Sciatic nerve (tissue), 2 donors: ENCODE data around the gene LYPLAL1. TPM values are rescaled to one million over a fixed set of nuclear protein-coding genes. Genes with fewer than 3 reads are reported as not detected.

ENCODE experiments used
- ATAC-seq: fragments of 200-7000 bp; cut with Tn5 transposase; one replicate; pipeline ENCODE4 v1.9.1; 2020; ENCODE audit warnings: mild to moderate bottlenecking, moderate library complexity
- DNase-seq: peaks from one replicate; pipeline ENCODE4 v3.0.0-alpha.2; 2020; ENCODE audit warnings: low spot score
- intact Hi-C: fragments of 100-400 bp; cut with DNase I; formaldehyde crosslinking; loops from one replicate; pipeline ENCODE4 v1.14.2; 2022
- total RNA-seq: library from RNA; stranded (reverse); fragmentation: NEBNext Ultra II Directional; extraction: Animal tissue kit (Norgen Biotek cat#: 25700); gene quantifications from one replicate; pipeline ENCODE4 v1.2.1, GENCODE V29; 2021
- donor health status: DM: no; HTN: no; CAD: no.
- donor health status: DM: no; HTN: no; CAD: no.

Gene LYPLAL1
- 45.1 TPM for total RNA-seq

DNA sequence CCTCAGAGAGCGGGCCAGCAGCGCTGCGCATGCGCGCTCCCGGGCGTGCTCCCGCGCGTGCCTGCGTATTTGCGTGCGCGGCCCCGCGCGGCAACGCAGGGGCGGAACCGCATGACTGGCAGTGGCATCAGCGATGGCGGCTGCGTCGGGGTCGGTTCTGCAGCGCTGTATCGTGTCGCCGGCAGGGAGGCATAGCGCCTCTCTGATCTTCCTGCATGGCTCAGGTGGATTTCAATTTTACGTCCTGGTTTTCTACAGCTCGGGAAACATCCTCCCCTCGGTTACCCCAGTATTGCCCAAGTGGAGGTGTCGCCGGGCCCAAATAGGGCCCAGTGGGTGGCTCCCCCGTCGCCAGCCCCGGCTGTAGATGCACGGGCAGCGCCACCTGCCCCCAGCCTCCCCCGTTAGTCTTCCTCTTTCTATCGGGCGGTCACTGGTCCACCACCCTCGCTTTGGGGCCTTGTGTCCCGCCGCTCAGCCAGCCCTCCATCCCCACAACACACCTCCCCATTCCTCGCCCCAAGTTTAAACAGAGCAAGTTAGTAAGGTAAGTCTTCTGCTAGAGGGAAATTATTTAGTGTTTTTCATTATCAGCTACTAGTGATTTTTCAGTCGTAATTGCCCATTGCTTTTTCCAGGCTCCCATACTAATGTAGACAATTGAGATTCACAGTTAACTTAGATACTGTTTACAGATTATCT is at the start of gene LYPLAL1:
LYPLAL1 (plus strand) TSS at position 121 of the 702 bp plus-strand sequence; CDS start at position 134, 13 bp downstream.
- intact Hi-C loops = loop anchor here (10.0 kb wide), 1 partner anchor 901 kb away; no protein-coding TSS in a partner anchor
- DNase-seq (peak; percentile 94), ATAC-seq (peak; percentile 98)

DNA sequence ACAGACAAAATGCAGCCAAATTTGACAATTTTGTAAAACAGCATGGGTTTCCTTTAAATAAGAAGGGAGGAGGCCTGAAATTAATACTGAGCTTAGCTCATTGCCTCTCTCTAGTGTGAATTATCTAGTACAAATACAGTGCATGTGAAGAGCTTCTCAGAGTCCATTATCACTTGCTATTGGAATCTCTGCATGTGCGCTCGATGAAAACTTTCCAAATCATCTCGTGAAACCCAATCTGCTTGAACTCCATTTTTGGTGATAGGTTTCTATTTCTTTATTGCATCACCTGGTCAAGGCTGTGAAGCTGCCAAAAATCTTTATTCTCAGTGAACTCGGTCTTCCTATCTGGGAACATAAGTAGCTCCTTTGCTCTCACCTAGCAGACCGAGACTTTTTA is 49.5 kb upstream of the LYPLAL1 start:
- ATAC-seq = no peak
- DNase-seq = no peak
- intact Hi-C loops = no loop called here

DNA sequence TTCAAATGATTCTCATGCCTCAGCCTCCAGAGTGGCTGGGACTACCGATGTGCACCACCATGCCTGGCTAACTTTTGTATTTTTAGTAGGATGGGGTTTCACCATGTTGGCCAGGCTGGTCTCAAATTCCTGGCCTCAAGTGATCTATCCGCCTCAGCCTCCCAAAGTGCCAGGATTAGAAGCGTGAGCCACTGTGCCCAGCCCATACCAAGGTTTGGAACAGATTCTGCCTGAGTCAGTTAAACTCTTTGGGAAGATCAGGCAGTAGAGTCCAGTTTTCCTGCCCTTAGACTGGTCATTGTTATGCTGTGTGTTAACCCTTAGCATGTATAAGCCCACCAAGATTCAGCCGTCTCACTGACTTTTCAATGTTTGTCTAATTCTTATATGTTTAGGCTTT is 48.3 kb upstream of the LYPLAL1 start:
- DNase-seq = no peak
- intact Hi-C loops = no loop called here
- ATAC-seq = no peak

DNA sequence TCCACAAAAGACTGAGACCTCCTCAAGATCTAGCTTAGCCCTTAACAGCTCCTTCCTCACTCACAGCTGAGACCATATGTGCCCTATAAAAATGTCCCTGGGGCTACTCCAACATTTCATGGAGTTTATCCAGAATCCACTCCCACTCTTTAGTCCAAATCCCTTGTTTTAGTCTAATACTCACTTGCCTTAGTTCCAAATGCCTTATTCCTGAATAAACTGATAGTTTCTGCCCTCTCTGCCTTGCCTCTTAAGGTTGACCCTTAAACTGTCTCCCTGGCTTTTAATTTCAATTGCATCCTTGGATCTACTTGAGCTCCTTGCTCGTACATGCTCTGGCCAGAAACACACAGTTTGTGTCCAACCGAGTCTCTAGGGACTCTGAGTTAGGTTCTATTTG is 47.3 kb upstream of the LYPLAL1 start:
- intact Hi-C loops = no loop called here
- DNase-seq = no peak
- ATAC-seq = no peak

DNA sequence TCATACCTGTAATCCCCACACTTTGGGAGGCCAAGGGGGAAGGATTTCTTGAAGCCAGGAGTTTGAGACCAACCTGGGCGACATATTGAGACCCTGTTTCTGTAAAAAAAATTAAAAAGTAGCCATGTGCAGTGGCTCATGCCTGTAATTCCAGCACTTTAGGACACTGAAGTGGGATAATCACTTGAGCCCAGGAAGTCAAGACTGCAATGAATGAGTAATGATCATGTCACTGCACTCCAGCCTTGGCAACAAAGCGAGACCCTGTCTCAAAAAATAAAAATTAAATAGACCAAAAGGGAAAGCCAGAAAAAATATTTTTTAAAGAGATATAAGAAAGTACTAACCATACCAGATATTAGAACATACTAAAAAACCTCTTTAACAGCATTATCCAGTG is 44.7 kb upstream of the LYPLAL1 start:
- ATAC-seq (no peak), DNase-seq (no peak)
- intact Hi-C loops = no loop called here

DNA sequence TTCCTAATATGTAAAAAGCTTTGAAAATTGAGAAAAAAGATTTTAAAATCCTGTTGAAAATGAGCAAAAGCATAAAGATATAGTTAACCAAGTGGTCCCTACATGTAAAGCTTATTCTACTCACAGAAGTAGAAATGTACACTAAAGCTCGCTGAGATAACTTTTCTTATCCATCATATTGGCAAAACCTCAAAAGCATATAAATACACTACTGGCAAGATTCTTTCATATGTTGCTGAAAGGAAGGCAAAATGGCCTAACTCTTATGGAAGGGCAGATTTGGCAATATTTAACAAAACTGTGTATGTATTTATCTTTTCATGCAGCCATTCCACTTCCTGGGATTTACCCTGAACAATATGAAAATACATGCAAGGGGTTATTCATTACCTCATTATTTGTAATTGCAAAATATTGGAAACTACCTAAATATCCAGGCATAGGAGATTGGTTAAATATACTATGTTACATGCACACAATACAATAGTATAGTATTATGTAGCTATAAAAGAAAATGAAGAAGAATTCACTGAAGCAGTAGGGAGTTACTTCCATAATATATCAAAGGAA is 43.2 kb upstream of the LYPLAL1 start:
- no peak for DNase-seq
- no peak for ATAC-seq
- intact Hi-C loops = no loop called here

DNA sequence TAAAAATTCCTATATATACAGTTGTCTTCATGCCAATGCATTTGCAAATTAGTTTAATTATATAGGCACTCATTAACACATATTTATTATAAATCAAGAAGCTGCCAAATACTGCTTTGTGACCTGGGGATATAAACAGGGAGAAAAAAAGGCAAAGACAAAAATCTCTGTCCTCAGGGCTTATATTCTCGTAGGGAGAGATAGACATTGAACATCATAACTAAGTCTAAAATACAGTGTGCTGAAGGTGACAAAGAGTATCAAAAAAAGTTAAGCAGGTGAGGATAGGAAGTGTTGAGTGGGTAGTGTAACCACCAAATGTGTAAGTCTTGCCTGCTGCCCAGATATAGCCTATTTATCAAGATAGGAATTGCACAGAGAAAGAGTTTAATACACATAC is 40.7 kb upstream of the LYPLAL1 start:
- DNase-seq (no peak), ATAC-seq (no peak)

DNA sequence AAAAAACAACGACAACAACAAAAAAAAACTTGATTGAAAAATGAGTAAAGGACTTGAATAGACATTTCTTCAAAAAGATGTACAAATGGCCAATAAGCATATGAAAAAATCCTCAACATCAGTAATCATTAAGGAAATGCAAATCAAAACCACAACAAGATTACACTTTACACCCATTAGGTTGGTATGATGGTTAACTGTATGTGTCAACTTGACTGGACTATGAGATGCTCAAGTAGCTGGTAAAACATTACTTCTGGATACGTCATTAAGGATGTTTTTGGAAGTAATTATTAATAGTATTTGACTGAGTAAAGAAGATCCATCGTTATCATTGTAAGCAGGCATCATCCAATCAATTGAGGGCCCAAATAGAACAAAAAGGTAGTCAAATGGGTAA is 34.9 kb upstream of the LYPLAL1 start:
- intact Hi-C loops = no loop called here
- DNase-seq = no peak
- no peak for ATAC-seq

More for the DNA sequence above, 40.7 kb upstream of the LYPLAL1 start:
- intact Hi-C loops = no loop called here

DNA sequence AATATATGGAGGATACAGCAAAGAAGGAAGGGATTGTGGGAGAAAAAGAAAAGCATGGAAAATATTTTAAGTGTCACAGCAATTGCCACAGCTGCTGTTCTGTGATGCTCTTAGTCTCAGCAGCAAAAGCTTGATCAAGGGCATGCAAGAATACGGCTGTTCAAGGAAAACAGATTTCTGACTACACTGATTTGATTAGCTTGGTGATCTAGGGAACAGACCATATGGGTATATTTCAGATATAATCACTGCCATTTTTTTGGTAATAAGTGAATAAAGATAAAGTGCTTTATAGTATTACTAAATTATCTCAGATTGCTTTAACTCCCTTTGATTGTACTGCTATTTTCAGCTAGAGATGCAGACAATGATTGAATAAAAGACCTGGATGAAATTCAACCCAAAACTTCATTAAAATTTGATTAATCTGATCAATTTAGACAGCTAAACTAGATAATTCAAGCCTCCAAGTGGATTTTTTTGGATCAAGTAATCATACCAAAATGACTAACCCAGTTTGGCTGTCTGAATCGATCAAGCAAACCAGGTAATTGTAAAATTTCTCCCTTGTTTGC is 33.3 kb upstream of the LYPLAL1 start:
- intact Hi-C loops = no loop called here
- ATAC-seq (no peak), DNase-seq (no peak)

DNA sequence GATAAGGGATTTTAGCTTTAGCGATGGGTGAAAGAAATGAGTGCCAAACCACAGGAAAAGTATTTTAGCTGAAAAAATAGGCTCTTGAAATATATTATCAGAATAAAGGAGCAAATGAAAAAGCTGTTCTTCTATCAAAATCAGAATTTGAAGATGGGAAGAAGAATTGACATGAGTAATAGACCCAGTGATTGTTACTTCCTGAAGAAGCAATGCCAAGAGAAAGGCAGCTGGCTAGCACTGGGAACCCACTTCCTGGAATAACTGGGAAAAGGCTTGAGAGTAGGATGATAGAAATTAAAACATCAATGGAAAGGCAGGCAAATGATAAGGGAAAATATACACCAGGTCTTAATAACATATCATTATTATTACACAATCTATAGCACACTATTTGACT is 29.9 kb upstream of the LYPLAL1 start:
- intact Hi-C loops = no loop called here
- DNase-seq = no peak
- no peak for ATAC-seq

DNA sequence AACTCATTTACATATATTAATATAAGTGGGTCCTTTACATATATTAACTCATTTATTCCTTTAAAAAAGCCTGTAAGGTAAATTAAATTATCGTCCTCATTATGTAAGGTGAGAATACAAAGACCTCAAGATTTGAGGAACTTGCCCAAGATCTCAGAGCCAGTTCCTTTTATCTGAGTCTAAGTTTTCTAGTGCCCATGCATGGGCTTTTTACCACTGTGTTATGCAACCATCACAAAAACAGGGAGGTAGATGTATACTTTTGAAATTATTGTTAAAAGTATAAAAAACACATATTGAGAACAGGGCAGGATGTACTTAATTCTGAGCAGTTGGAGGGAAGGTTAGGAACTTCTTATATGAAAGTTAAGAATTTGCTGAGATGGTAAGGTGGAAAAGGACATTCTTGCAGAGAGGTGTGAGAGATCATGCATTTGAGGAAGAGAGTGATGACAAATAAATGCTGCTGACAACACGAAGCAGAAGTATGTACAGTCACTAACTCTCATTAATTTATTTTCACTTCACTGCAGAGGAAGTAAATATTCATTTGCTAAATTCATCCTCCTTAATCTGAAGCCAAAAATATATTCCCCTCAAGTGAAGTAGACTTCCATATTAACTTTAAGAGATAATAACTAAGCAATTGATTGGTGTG is 28.9 kb upstream of the LYPLAL1 start:
- intact Hi-C loops = no loop called here
- DNase-seq (no peak), ATAC-seq (no peak)

DNA sequence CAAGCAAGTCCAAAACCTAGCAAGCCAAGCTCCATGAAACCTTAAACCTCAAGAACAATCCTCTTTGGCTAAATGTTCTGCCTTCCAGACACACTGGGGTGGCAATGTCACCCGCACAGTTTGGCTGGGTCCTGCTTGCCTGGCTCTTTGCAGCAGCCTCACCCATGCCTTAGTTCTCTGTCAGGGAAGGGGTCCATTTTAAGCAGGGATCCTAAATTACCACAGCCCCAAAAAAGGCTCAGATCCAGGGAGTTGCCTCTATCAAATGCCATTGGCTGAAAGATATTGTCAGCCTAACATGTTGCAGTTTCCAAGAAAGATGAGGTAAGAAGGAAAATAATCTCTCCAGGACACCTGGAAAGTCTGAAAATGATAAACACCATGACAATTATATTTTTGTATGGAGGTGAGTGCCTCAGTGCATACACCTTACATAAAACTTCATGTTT is 26.1 kb upstream of the LYPLAL1 start:
- DNase-seq (no peak), ATAC-seq (no peak)
- intact Hi-C loops = no loop called here

DNA sequence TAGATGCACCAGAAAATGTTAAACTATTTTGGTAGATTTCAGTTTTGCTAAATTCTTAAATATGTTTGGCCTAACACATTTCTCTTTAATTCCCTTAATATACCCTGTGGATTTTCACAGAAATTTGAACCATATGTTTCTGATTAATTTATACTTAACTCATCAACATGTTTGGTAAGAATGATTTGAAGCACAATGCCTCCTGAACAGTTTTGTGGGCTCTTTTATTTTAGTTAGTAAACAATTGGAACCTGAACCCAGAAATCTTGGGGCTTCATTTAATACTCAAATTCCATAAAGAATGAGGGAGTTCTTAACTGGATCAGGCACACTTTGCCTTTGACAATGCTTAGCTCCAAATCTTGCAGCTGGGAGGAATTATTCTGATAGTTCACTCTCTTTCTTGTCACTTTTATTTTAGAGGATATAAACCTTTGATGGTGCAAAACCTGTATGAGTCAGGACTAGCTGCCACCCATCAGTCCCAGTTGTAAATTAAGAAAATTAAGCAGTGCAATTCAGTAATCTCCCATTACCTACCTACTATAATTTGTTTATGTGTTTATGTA is 24.6 kb upstream of the LYPLAL1 start:
- intact Hi-C loops = no loop called here
- no peak for ATAC-seq
- no peak for DNase-seq

DNA sequence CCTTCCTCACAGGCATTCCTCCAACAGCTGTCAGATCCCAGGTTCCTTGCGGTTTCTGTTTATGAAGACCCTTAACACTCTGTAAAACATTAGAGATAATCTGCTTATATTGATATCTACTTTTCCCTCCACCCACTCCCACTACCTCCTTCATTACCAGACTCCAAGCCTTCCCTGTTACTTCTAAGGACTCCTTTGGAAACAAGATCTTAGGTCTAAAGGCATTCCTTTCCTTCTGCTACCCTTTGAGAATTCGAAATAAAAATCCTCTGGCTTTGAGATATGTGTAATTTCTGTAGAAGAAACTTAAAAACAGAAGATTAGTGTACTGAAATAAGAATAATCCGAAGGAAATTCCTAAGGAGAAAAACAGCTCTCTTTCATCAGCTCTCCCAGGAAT is 23.7 kb upstream of the LYPLAL1 start:
- DNase-seq = no peak
- no peak for ATAC-seq
- intact Hi-C loops = no loop called here

DNA sequence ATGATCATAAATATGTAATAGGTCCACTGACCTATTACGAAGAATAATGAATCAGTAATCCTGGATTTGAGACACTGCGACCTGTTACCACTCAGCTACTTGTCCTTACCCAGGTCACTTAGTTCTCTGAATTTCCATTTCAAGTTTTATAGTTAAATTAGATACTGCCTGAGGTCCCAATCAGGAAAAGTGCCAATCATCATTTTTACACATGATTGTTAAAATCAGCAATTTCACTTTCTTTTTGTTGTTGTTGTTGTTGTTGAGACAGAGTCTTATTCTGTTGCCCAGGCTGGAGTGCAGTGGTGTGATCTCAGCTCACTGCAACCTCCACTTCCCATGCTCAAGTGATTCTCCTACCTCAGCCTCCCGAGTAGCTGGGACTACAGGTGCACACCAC is 22.8 kb upstream of the LYPLAL1 start:
- DNase-seq (no peak), ATAC-seq (no peak)
- intact Hi-C loops = no loop called here

DNA sequence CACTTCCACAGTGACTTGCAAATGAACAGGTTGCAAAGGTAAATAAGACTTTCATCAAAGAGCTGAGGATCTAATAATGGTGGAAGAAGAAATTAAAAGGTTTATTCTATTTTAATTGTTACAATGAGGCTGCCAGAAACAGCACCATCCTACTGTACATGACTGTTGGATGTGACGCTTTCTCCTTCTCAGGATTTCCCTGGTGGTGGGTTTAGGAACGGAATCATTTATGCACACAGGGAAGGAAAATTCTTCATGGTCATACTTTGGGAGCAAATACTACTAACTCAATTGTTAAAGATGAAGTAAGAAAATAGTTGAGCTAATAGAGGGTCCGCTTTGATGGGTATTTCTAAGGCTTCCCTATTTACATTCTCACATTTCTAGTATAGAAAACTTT is 22.2 kb upstream of the LYPLAL1 start:
- no peak for ATAC-seq
- intact Hi-C loops = no loop called here
- no peak for DNase-seq

DNA sequence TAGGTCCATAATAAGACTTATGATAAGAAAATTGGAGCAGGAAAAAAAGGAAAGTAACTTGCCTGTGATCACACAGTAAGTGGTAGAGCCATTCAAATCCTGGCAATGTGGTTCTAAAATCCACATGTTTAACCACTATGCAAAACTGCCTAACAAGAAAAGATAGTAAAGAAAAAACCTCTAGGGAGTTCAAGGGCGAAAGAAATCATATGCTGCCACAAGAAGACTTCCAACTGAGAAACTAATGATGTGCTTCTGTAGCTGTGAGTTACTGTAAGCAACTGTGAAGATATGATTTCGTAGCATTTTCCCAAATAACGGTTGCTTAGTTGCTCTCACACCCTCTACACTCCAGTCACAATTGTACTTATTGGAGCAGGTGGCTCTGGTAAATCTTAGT is 20.9 kb upstream of the LYPLAL1 start:
- ATAC-seq (no peak), DNase-seq (no peak)
- intact Hi-C loops = no loop called here

DNA sequence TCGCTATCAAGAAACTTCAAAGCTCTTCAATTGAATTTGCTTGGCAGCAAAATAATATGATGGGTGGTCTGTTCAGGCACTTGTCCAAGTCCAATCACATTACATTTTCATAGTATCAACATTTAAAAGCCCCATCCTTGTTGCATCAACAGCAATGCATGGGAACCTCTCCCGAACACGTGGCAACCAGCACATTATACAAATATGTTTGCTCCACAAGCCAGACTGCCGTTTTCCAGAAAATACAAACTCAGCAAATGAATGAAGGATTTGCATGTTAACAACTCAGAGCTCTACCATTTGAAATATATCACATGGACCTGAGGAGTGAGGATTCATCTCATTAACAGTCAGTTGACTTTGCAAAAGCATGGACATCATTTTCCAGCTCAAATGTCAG is 20.0 kb upstream of the LYPLAL1 start:
- DNase-seq (no peak), ATAC-seq (no peak)
- intact Hi-C loops = no loop called here

DNA sequence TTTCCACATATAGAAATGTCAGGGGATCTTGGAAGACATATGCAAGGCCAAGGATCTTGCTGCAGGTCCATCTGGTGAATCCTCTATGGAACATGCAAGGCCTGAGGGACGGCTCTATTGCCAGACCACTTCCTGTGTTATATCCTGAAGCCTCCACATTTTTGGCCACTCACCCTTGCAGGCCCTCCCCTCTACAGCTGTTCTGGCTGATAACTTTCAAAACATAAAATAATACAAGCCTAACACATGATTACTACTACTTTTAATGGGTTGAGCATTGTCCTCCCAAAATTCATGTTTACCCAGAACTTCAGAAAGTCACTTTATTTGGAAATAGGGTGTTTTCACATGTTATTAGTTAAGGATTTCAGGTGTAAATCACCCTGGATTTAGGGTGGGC is 18.5 kb upstream of the LYPLAL1 start:
- intact Hi-C loops = no loop called here
- DNase-seq = no peak
- ATAC-seq = peak; percentile 42
